Suprapubic skin (tissue), 4 donors: Measurements from ENCODE around the gene SORCS3.

Source experiments
- POLR2A ChIP-seq, 2 donors: fragments of 450-650 bp; IDR thresholded peaks; one replicate each; pipeline ENCODE4 v1.6.1; 2017; ENCODE audit warnings: antibody characterized with exemption in 2 of 2, mild to moderate bottlenecking in 2 of 2, moderate library complexity in 2 of 2
- POLR2AphosphoS5 ChIP-seq, 3 donors: sonication (generic); formaldehyde crosslinking; IDR thresholded peaks; one replicate each; pipeline ENCODE4 v1.6.1; 2017; ENCODE audit warnings: antibody characterized with exemption in 3 of 3
- TF ChIP-seq, protein P1 (sequence below), 2 donors: fragments of 200-600 bp in 1 of 2; fragments of 450-650 bp in 1 of 2; sonication (generic) in 1 of 2; IDR thresholded peaks; one replicate each; pipeline ENCODE4 v1.5.1; 2016 to 2019; ENCODE audit warnings: antibody characterized with exemption in 2 of 2, mild to moderate bottlenecking in 1 of 2, moderate library complexity in 1 of 2

DNA sequence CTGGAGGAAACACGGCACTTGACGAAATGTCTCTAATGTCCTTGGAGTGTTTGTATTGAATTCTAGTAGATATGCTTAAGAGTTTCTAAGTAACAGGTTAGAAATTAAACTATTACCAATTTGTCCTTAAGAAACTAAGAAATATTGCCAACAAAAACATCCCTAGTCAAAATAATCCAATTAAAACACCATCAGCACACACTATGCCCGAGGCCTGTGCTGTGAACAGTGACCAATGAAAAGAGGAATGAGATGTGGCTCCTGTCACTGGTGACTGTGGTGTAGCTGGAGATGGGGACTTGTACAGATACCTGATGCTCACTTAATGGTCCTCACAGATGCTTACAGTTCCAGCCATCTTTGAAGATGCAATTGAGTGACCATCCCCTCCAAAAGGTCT, 651.1 kb downstream of the SORCS3 start:
- TF ChIP-seq, protein P1, sequence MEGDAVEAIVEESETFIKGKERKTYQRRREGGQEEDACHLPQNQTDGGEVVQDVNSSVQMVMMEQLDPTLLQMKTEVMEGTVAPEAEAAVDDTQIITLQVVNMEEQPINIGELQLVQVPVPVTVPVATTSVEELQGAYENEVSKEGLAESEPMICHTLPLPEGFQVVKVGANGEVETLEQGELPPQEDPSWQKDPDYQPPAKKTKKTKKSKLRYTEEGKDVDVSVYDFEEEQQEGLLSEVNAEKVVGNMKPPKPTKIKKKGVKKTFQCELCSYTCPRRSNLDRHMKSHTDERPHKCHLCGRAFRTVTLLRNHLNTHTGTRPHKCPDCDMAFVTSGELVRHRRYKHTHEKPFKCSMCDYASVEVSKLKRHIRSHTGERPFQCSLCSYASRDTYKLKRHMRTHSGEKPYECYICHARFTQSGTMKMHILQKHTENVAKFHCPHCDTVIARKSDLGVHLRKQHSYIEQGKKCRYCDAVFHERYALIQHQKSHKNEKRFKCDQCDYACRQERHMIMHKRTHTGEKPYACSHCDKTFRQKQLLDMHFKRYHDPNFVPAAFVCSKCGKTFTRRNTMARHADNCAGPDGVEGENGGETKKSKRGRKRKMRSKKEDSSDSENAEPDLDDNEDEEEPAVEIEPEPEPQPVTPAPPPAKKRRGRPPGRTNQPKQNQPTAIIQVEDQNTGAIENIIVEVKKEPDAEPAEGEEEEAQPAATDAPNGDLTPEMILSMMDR (IDR thresholded peaks at IDR 0.05), result no peak
- TF ChIP-seq POLR2AphosphoS5 (IDR thresholded peaks at IDR 0.05) (no peak), POLR2A (IDR thresholded peaks at IDR 0.05) (no peak)
